ENCODE data around the gene RGS2. TPM values are rescaled to one million over a fixed set of nuclear protein-coding genes. Genes with fewer than 3 reads are reported as not detected.

RGS2 gene
- polyA plus RNA-seq, 3 donors, result 92.3 to 630 (median 327) TPM

DNA sequence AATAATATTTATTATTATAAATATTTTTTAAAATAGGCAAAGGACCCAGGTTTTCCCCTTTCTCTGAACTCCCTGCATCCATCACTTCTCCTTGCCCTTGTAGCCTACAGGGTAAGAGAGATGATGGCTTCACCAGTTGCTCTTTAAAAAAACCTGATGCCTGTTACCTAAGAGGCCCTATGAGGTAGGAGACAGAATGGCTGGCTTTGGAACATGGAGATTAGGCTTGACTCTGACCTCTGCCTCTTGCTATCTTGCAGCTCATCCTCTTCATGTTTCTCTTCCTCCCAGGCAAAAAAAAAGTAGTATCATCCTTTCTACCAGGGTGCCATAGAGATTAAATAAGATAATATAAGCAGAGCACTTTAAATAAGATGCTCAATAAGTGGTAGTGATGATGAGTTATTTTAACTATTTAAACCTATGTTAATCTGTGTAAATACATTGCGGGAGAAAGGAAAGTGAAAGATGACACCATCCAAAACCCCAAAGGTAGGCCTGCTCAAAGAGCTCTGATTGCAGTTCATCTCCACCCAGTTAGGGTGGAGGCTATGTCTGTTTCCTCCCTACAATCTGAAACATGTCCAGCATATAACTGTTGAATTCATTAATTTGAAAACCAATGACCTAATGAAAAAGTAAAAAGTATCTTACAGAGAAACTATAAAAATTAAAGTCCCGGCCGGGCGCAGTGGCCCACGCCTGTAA lies 51.8 kb downstream of the RGS2 start:
- H3K27ac ChIP-seq (ENCODE audit: low read depth, low read length), result no peak overlapping the region
- WGBS, 3 donors, result 74 to 96% (median 87%) methylated on average over 5 of the region's 5 CpGs

GRCh38 chr1:192861860-192862259 lies 53.0 kb downstream of the RGS2 start:
- WGBS, 3 donors, result 40 to 88% (median 74%) methylated on average over 4 of the region's 4 CpGs
- no peak overlapping the region for H3K27ac ChIP-seq (ENCODE audit: low read depth, low read length)

Other genes starting within 250 kb of the RGS2 start
- gene RGS1, start 233.3 kb upstream of the RGS2 start, polyA plus RNA-seq, result 10 to 100 TPM in 1 of 3 donors, 1 to 10 TPM in 2; 3.9 to 27.9 (median 7.5) TPM
- under 1 TPM; 0.05 to 0.45 (median 0.37) TPM for gene RGS13, start 172.9 kb upstream of the RGS2 start, polyA plus RNA-seq